Suprapubic skin (tissue), 4 donors: ENCODE measurements around the gene ASTN2. TPM values are rescaled to one million over a fixed set of nuclear protein-coding genes. Genes with fewer than 3 reads are reported as not detected.

Source experiments
- DNase-seq, 2 donors: peaks; one replicate each; pipeline ENCODE4 v3.0.0-alpha.2; 2019; ENCODE audit warnings: low spot score in 2 of 2
- H3K27ac ChIP-seq: fragments of 200-600 bp; sonication (generic); one replicate; pipeline ENCODE4 v1.5.1; 2019
- H3K27me3 ChIP-seq: fragments of 200-600 bp; sonication (generic); one replicate; pipeline ENCODE4 v1.5.1; 2019
- H3K36me3 ChIP-seq: fragments of 200-600 bp; sonication (generic); one replicate; pipeline ENCODE4 v1.5.1; 2019
- H3K4me1 ChIP-seq: fragments of 200-600 bp; sonication (generic); one replicate; pipeline ENCODE4 v1.5.1; 2019
- H3K4me3 ChIP-seq: fragments of 200-600 bp; sonication (generic); one replicate; pipeline ENCODE4 v1.5.1; 2019; ENCODE audit warnings: mild to moderate bottlenecking
- H3K9me3 ChIP-seq: fragments of 200-600 bp; sonication (generic); one replicate; pipeline ENCODE4 v1.5.1; 2019
- EP300 ChIP-seq: sonication (generic); formaldehyde crosslinking; IDR thresholded peaks from one replicate; pipeline ENCODE4 v1.6.1; 2017; ENCODE audit warnings: antibody characterized with exemption
- POLR2A ChIP-seq, 2 donors: fragments of 450-650 bp; IDR thresholded peaks; one replicate each; pipeline ENCODE4 v1.6.1; 2017; ENCODE audit warnings: antibody characterized with exemption in 2 of 2, mild to moderate bottlenecking in 2 of 2, moderate library complexity in 2 of 2
- POLR2AphosphoS5 ChIP-seq, 3 donors: sonication (generic); formaldehyde crosslinking; IDR thresholded peaks; one replicate each; pipeline ENCODE4 v1.6.1; 2017; ENCODE audit warnings: antibody characterized with exemption in 3 of 3
- WGBS: methylation state at CpG from one replicate; pipeline ENCODE4 v1.1.5; 2018; 5-methylcytosine and 5-hydroxymethylcytosine counted together
- total RNA-seq, 4 donors: library from RNA; depleted of rRNA; stranded (reverse); fragments of >200 nt; gene quantifications; one replicate each; pipeline ENCODE4 v1.1.0, GENCODE V29; 2016
- TF ChIP-seq, protein P1 (sequence below), 2 donors: fragments of 200-600 bp in 1 of 2; fragments of 450-650 bp in 1 of 2; sonication (generic) in 1 of 2; IDR thresholded peaks; one replicate each; pipeline ENCODE4 v1.5.1; 2016 to 2019; ENCODE audit warnings: antibody characterized with exemption in 2 of 2, mild to moderate bottlenecking in 1 of 2, moderate library complexity in 1 of 2

ASTN2 gene
- total RNA-seq, 4 donors from 2014 or later, result 2.0 to 6.9 (median 3.8) TPM

DNA sequence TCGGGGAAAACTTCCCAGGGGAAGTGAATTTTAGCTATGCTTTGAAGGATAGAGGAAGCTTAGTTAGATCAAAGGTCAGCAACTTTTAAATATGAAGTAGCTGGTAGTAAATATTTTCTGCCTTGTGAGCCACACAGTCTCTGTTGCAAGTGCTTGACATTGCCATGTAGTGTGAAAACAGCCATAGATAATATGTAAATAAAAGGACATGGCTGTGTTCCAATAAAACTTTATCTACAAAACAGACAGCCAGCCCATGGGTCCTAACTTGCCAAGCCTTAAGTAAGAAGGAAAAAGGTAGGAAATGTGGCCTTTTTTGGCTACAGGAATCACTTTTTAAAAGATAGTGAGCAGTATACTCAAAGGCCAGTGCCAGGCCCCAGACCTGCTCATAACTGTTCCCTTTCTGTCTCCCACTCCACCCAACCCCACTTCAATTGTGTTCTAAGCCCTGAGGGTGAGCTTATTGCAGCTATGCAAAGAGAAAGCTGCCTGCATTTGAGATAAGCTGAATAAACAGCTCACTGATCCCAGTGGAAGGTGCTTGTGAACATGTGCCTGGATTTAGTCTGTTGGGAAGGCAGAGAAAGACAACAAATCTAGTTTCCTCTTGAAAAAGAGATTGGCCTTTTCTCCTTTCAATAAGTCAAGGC is 840.7 kb downstream of the ASTN2 start:
- WGBS, result 72% methylated on average over 1 of the region's 1 CpG
- Histone ChIP-seq H3K4me1 (peaks cover 11% of the 10 kb centered on the region), H3K27ac (no peak overlapping the region), H3K4me3 (no peak overlapping the region), H3K27me3 (no peaks in the 10 kb centered on the region), H3K9me3 (no peaks in the 10 kb centered on the region), H3K36me3 (no peaks in the 10 kb centered on the region)
- TF ChIP-seq, protein P1, sequence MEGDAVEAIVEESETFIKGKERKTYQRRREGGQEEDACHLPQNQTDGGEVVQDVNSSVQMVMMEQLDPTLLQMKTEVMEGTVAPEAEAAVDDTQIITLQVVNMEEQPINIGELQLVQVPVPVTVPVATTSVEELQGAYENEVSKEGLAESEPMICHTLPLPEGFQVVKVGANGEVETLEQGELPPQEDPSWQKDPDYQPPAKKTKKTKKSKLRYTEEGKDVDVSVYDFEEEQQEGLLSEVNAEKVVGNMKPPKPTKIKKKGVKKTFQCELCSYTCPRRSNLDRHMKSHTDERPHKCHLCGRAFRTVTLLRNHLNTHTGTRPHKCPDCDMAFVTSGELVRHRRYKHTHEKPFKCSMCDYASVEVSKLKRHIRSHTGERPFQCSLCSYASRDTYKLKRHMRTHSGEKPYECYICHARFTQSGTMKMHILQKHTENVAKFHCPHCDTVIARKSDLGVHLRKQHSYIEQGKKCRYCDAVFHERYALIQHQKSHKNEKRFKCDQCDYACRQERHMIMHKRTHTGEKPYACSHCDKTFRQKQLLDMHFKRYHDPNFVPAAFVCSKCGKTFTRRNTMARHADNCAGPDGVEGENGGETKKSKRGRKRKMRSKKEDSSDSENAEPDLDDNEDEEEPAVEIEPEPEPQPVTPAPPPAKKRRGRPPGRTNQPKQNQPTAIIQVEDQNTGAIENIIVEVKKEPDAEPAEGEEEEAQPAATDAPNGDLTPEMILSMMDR (IDR thresholded peaks at IDR 0.05), result no peak
- TF ChIP-seq POLR2AphosphoS5 (IDR thresholded peaks at IDR 0.05) (no peak), POLR2A (IDR thresholded peaks at IDR 0.05) (no peak), EP300 (no peak)
- DNase-seq, result no peak

DNA sequence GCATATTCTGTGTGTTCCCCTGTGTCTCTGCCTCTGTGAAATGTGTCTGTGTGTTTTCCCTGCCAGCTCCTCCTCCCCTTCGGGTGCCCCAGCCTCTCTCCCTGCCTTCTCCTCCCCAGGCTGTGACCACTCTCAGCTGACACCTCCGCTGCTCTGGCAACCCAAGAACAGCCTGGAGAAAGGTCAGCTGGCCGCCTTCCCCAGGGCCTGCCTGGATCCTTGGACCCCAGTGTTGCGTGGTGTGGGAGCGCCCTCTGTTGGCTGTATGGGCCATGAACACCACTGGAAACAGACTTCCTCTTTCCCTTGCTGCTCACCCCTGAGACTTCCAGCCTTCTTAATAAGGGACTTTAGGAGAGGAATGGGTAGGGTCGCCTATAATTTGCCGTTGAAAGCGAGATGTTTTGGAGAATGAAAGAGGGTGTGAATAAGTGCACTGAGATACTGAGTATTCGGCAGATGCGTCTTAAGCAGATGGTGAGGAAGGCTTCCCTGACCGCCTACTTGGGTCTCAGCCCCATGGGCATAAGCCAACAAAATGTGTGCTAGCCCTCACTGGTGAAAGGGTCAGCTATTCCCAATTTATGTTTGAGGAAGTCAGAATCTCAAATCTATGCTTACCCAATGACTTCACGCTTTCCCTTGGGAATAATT is 842.6 kb downstream of the ASTN2 start:
- WGBS, result 43% methylated on average over 11 of the region's 12 CpGs

DNA sequence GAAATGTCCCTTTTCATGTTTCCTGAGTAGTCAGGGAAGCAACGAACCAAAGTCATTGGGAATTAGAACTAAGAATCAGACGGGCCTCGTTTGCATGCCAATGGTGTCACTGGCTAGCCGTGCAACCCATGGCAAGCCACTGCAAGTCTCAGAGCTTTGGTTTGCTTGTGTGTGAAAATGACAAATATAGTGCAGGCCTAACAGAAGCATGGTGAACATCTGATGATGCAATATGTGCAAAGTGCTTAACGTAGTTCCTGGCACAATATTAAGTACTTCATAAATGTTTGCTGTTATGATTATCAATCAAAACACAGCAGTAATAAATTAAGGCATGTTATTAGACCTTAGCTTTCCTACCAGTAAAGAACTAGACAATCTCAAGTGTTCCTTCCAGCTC is 845.7 kb downstream of the ASTN2 start:
- no peak overlapping the region for H3K4me3 ChIP-seq
- H3K36me3 ChIP-seq, result no peaks in the 10 kb centered on the region
- H3K27me3 ChIP-seq, result no peaks in the 10 kb centered on the region
- DNase-seq, result no peak
- TF ChIP-seq, protein P1 (IDR thresholded peaks at IDR 0.05), result no peak
- TF ChIP-seq POLR2AphosphoS5 (IDR thresholded peaks at IDR 0.05) (no peak), POLR2A (IDR thresholded peaks at IDR 0.05) (no peak), EP300 (no peak)
- no peak overlapping the region for H3K27ac ChIP-seq
- H3K4me1 ChIP-seq, result peaks cover 15% of the 10 kb centered on the region
- WGBS, result 52% methylated on average over 5 of the region's 5 CpGs
- no peaks in the 10 kb centered on the region for H3K9me3 ChIP-seq

More for the DNA sequence above, 842.6 kb downstream of the ASTN2 start:
- Histone ChIP-seq H3K36me3 (no peaks in the 10 kb centered on the region), H3K4me1 (peaks cover 11% of the 10 kb centered on the region), H3K4me3 (no peak overlapping the region), H3K27ac (no peak overlapping the region), H3K27me3 (no peaks in the 10 kb centered on the region), H3K9me3 (no peaks in the 10 kb centered on the region)
- peak; percentile 86 to 90 for DNase-seq
- TF ChIP-seq EP300 (no peak), POLR2AphosphoS5 (IDR thresholded peaks at IDR 0.05) (peak in 1 of 3 donors; percentile 10), POLR2A (IDR thresholded peaks at IDR 0.05) (no peak)
- TF ChIP-seq, protein P1 (IDR thresholded peaks at IDR 0.05), result peak; percentile 76 to 83

DNA sequence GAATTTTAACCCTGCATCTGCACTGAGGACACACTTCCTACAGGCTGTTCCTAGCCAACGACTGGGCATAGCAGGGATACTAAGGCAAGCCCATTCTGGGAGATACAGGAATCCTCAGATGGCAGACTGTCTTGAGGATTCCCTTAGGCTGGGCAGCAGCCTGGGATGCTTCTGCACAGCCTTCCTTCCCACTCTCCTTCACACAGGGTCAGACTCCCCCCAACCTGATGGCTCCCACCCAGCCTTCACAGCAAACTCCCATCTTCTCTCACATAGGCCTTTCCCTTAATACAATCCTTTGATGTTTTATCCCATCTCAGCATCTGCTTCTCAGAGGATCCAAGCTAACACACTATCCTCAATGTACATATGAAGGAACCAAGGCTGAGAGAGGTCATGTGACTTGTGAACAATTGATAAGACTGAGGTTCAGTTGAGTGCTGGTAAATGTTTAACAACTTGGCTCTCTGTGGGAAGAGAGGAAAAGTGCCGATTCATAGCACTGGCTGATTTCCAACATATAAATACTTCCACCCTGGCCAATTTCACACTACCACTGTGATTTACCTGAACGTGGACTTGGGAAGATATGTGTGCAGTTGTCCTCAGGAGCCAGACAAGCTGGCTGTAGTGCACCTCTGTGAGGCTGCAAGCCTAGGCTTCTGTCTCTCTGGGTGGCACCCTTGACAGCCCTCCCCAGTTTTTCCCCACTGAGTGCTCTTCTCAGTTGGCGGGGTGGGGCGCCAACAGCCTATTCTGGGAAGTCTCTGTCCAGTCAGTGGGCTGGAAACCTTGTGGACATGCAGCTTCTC is 848.0 kb downstream of the ASTN2 start:
- TF ChIP-seq POLR2AphosphoS5 (IDR thresholded peaks at IDR 0.05) (no peak), EP300 (no peak), POLR2A (IDR thresholded peaks at IDR 0.05) (no peak)
- no peaks in the 10 kb centered on the region for H3K9me3 ChIP-seq
- peaks cover 8% of the 10 kb centered on the region for H3K4me1 ChIP-seq
- H3K4me3 ChIP-seq, result no peak overlapping the region
- 55% methylated on average over 4 of the region's 5 CpGs for WGBS
- no peaks in the 10 kb centered on the region for H3K36me3 ChIP-seq
- DNase-seq, result no peak
- no peak overlapping the region for H3K27ac ChIP-seq
- H3K27me3 ChIP-seq, result no peaks in the 10 kb centered on the region

DNA sequence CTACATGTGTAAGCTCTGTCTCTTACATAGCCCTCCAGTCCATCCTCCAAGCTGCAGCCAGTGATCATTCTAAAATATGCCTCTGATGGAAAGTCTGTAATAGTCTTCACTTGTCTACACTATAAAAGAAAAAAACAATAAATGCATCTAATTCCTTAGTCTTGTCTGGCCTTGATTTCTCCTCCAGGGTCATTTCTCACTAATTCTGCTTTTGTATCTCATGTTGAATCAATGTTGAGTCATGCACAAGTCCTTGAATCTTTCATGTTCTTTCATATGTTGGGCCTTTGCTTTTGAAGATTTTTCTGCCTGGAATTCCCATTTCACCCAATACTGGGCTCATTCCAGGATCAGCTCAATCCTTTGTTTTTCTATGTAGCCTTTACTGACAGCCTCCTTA is 848.9 kb downstream of the ASTN2 start:
- DNase-seq, result no peak

More for the DNA sequence above, 848.9 kb downstream of the ASTN2 start:
- Histone ChIP-seq H3K4me1 (peaks cover 4% of the 10 kb centered on the region), H3K9me3 (no peaks in the 10 kb centered on the region), H3K4me3 (no peak overlapping the region), H3K27me3 (no peaks in the 10 kb centered on the region), H3K27ac (no peak overlapping the region), H3K36me3 (no peaks in the 10 kb centered on the region)
- TF ChIP-seq, protein P1 (IDR thresholded peaks at IDR 0.05), result no peak
- TF ChIP-seq POLR2A (IDR thresholded peaks at IDR 0.05), result no peak
- TF ChIP-seq EP300, result no peak
